ENCODE measurements around the gene SRPK2.

GRCh38 chr7:105202616-105203015 is 186.1 kb downstream of the SRPK2 start:
- TF ChIP-seq POLR2A (IDR thresholded peaks at IDR 0.05) (no peak), CTCF (IDR thresholded peaks at IDR 0.05) (no peak)

All from testis (tissue), 2 donors.